Measurements from ENCODE around the gene SLC4A1. TPM values are rescaled to one million over a fixed set of nuclear protein-coding genes. Genes with fewer than 3 reads are reported as not detected.

SLC4A1 gene
- polyA plus RNA-seq, 3 donors: 6.4 to 11.2 (median 8.5) TPM

DNA sequence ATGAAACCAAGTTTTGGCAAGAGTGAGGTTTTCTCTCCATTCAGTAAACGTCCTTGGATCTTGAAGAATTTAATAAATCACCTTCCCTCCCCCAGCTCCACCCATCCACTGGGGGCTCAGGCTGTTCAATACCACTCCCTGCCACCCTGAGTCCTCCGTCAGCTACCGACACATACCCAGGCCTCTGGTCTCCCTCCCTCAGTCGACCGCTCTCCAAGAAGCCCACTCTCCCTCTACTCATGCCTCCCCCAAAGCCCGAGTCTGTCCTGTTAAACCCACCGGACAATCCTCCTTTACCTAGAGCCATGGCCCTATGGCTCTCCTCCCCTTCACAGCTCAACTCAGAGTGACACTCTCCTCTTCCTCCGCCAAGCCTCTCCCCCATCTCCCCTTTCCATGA is 19.7 kb upstream of the SLC4A1 start:
- no peak for DNase-seq

DNA sequence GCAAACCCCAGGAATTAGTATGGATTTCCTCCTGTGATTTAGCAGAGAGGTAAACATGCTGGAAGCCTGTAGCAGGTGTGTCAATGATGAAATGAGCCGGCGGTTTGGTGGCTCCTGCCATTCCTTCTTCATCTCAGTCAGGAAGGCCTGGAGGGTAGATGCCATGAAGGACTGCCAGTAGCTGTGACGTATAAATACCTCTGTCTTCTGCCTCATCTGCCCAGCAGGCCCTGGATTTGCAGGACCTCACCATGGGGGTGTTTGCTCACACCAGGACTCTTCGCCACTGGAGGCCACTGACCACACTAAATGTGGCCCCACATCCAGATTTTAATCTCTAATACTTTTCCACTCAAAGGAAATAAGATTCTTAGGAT is 16.1 kb upstream of the SLC4A1 start:
- no peak for DNase-seq

DNA sequence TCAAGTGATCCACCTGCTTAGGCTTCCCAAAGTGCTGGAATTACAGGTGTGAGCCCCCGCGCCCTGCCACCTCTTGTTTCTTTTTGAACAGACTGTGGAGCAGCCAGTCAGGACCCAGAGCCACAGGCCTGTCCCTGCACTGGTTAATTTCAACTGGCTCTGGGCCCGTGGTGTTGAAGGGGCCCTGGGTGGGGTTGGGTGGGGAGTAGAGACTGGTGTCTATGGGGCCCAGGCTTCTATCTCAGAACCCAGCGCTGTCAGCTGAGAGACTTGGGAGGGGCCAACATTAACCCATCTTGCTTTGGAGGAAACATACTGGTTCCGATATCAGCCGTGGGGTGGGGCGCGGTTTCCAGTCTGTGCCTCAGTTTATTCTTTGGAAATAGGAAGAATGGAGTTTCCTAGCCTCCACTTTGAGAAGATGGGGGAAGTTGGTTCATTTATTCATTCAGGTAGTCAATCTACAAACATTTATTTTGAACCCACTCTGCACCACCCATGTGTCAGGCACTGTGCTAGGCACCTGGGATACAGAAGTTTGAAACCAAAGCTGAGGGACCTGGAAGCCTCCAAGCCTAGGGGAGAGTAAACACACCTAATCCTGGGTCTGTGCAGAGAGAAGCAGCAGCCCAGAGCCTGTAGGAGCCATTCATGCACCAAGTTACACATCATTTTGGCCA is 15.5 kb upstream of the SLC4A1 start:
- no peak for DNase-seq

DNA sequence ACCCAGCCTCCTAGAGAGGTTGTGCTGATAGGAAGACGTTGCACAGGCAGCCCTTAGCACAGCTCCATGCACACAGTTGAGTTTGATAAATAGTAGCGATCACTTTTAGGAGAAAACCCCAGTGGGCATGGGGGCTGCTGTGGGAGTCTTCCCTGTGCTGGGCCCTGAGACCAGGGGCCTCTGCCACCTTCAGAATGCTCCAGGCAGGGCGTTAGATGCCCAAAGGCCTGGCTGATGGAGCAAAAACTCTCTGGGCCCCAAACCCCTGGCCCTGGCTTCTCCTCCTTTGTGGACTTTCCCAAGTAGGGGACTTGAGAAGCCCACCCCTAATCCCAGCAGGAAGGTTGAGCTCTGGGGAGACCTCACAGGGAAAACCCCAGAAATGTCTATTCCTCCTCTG is 14.3 kb upstream of the SLC4A1 start:
- DNase-seq: no peak

DNA sequence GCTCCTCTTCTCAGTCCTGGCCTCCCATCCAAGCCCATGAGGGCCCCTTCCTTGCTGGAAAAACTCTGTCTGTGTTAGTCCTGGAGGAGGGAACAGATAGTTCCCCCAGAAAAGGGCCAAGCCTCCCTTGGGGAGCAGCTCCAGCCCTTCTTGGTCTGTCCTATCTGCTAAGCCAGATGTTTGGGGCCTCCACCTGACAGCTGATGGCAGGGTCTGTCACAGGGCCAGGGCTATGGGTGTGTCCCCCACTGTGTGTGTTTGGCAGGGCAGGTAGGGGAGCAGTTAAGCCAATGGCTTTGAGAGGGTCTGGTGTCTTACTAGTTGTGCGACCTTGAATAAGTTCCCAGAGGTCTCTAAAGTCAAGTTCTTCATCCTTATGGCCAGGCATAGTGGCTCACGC is 13.6 kb upstream of the SLC4A1 start:
- DNase-seq: no peak

DNA sequence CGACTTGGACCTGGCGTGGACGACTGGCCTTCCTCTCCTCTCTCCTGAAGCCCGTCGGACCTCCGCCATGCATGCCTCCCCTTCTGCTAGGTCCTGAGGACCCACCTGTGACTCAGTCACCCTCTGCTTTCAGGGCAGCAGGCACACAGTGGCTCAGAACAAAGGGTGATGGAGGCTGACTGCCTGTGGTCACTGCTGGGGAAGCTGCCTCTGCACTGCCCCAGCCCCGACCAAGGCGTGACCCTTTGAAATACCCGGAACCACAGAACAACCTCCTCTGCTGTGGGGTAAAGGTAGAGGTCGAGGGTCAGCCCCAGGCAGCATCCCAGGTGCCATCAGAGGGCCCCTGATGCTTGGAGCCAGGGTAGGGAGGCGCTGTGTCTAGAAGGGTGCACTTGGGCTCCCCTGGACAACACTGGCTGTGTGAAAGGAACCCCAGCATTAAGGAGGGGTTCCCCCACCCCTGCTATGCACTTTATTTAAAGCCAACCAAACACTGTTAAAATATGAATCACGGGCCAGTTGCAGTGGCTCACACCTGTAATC is 12.5 kb upstream of the SLC4A1 start:
- no peak for DNase-seq

DNA sequence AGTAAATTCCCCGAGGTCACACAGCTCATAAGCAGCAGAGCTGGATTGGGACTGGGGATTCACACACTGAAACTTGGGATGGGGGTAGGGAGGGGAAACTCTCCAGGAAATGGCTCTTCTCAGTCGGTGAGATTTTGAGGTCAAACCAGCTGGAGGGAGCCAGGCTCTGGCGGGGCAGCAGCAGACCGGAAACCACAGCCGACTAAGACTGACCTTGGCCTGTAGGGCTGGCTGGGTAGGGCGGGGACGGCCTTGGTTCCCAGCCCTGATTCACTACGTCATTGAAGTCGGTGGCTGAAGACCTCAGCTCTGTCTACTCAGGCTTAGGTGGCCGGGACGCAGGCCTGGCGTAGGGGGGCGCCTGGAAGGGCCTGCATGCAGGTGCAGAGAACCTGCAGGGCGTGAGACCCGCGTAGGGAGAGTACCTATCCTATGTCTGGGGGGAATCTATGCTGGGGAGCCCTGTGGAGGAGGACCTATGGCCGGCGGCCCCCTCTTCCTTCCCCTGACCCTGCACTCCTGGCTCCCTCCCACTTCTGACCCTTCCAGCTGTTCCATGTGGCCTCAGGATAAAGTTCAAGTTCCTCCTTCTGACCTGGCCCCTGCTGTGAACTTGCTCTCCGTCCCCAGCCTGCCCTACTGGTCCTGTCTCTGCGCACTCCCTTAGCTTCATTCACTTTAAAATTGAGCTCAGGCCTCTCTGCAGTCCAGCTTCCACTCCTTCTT is 11.9 kb upstream of the SLC4A1 start:
- peak; percentile 47 for DNase-seq

DNA sequence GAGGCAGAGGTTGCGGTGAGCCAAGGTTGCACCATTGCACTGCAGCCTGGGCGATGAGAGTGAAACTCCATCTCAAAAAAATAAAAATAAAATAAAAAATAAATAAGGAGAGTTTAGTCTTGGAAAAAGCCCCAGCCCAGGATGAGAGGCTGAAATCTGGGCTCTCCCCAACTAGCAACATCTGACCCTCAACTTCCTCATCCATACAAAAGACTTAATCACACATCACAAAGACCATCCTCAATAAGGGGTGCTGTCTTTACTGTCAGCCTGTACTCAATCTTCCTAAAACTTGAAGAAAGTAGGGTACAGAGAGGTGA is 11.4 kb upstream of the SLC4A1 start:
- no peak for DNase-seq

DNA sequence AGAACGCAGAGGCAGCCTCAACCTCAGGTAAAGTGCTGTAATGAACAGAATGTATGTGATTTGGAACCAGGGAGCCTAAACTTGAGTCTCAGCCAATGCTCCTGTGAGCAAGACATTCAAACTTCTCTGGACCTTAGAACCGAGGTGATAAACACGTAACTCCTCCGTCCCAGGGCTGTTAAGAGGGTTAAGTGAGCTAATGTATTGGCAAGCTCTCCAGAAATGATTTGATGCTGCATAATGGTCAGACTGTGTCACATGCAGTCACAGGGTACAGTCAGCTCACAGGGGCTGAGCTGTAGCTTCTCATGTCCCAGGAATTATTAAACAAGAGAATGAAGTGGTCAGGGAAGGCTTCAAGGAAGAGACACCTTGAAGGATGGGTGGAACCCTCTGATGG is 10.0 kb upstream of the SLC4A1 start:
- DNase-seq: no peak

DNA sequence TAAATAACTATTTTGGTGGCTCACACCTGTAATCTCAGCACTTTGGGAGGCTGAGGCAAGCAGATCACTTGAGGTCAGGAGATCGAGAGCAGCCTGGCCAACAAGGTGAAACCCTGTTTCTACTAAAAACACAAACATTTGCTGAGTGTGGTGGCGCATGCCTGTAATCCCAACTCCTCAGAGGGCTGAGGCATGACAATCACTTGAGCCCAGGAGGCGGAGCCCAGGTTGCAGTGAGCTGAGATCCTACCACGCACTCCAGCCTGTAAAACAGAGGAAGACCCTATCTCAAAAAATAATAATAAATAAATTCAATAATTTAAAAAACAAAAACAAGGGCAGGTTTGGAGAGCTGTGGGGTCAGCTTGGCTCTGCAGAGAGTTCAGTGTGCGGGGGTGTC is 5.7 kb upstream of the SLC4A1 start:
- no peak for DNase-seq

DNA sequence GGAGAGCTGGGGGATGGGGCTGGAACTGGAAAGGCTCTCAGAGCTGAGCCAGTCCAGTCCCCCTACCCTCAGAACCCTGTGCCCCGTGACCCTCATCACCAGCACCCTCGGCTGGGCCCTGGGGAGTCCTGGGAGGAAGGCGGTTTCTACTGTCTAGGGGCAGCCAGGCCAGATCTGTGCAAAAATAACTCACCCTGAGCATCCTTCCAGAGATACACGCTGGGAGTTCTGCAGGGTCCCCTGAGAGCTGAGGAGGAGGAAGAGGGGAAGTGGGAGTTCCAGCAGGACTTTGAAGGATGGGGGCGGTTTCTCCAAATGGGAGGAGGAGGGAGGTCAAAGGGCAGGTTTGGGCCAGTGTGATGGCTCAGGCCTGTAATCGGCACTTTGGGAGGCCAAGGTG is 5.0 kb upstream of the SLC4A1 start:
- no peak for DNase-seq

DNA sequence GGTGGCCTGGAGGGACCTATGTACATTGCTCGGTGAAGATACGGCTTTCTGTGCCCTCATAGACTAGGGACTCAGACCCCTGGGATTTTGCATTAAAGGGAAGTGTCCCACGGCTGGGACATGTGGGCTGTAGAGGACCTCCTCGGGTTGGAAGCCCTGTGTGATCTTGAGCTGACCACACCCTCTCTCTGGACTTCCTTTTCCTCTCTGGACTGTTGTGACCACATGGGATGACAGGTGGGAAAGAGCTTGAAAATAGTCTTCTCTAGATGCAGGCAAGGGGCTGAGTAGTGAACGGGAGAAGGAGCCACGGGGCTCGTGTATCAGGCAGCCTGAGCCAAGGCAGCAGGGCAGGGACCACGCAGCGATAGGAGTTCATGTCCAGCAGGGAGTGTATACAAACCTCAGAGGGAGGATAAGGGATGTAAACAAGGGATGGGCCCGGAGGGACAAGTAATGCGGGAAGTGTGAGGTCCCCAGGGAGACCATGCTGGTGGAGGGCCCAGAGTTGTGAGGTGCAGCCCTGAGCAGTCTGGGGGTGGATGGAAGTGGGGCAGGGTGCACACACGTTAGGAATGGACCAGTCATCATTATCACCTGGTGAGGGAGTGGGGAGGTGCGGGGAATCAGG is 4.5 kb upstream of the SLC4A1 start:
- no peak for DNase-seq

DNA sequence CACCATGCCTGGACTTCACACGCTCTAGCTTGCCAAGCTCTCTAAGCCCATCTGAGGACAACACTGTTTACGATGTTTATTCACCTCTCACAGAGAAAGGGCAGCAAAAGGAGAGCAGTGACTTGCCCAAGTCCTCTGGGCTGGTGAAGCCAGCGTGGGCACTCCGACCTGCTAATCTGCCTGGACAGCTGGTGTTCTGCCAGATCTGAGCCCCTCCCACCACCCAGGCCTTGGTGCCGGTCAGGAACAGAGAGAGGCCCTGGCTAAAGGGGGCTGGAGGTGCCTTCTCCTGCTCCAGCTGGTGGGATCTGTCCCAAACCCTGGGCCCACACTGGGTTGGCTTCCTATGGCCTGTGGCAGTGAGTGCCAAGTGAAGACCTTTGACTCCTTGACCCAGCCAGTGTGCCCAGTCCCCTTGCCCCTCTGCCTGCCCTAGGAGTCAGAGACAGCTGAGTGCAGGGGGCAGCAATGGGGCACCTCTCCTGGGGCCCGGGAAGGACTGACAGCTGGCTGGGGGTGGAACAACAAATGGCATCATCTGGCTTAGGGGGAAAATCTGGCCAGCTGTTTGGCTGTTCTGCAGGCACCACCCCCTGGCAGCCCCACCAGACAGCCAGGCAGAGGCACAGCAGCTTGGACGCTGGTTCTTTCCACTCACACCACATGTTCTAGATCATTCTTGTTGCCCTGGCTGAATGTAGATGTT is 1.8 kb upstream of the SLC4A1 start:
- no peak for DNase-seq

DNA sequence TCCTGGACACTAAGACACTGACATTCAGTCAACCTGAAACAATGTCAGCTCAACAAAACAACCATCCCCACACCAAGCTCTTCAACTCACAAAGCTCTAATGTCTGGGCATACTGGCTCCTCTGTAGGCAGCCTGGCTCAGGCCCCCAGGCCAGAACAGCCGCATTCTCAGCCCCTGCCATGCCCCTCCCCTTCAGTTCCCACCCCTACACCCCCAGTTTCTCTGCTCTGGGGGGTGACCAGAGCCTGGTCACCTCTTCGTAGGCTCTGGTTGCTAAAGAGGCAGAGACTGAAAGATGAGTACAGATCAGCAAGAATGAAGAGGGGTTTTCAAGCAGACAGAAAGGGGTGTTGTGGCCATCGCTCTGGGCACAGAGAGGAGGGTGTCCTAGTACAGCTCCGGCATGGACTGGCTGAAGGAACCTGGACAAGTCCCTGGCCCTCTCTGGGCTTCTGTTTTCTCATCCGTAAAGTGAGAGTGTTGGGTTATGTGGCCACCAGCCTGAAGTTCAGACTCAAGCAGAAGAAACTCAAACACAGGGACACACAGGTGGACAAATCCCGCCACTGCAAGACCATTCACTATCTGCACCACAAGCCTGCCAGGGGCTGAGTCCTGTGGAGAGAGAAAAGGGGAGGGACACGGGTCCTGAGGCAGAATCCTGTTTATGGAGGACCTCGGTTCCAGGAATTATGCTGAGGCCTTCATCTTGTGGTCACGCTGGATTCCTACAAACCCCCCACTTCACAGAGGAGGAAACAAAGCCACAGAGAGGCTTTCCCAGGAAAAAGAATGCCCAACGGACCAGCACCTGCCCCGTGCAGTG is 987 bp upstream of the SLC4A1 start:
- no peak for DNase-seq

DNA sequence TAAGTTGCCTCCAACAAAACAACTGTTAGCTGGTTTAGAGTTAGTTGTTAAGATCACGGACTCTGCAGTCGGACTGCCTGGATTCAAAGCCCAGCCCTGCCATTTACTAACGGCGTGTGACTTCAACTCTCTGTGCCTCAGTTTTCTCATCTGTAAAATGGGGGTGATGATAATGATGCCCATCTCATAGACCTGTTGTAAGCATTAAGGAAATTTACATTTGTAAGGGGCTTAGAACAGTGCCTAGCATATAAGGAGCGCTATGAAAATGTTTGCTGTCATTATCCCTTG is 825 bp downstream of the SLC4A1 start:
- DNase-seq: no peak

DNA sequence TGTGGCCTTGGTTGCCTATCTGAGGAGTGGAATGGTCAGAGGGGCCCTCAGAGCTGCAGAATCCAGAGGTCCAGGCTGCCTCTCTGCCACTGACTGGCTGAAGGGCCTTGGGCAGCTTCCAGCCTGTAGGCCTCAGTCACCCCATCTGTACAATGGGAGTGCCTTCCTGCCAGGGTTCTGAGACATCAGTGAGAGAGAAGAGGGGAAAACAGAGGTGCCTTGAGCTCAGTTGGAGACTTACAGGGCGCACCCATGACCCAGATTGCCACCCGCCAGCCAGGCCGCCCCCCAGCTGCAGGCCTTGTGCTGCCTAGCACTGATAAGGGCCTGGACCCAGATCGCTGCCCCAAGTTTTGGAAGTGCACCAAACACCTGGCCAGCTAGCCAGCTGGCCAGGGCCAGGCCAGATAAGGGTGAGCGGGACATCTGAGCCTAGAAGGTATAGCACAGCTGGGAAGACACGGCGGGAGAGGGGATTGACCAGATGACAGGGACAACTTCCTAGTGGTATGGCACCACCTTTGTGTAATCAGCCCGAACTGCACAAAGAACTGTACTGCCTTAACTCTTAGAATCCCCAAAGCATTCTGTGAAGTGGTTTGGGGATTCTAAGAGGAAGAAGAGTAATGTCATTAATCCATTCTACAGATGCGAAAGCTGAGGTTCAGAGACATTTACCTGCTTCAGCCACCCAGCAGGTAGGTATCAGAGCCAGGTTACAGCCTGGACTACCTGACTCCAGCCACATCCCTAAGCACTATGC is 1.4 kb downstream of the SLC4A1 start:
- no peak for DNase-seq

DNA sequence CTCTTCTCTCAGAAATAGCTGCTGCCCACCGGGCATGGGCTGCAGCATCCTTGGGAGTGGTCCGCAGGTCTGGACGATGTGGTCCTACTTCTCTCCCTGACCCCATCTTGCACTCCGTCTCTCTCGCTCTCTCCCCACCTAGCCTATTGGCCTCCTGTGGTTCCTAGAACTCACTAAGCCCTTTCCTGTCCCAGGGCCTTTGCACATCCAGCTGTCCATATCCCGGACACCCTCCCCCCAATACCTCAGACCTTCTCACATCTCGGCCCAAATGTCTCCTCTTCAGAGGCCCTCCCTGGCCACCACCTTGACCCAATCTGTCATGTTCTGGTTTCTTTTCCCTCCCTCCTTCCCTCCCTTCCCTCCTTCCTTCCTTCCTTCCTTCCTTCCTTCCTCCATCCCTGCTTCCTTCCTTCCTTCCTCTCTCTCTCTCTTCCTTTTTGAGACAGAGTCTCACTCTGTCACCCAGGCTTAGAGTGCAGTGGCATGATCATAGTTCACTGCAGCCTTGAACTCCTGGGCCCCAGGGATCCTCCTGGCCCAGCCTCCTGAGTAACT is 4.5 kb downstream of the SLC4A1 start:
- no peak for DNase-seq

DNA sequence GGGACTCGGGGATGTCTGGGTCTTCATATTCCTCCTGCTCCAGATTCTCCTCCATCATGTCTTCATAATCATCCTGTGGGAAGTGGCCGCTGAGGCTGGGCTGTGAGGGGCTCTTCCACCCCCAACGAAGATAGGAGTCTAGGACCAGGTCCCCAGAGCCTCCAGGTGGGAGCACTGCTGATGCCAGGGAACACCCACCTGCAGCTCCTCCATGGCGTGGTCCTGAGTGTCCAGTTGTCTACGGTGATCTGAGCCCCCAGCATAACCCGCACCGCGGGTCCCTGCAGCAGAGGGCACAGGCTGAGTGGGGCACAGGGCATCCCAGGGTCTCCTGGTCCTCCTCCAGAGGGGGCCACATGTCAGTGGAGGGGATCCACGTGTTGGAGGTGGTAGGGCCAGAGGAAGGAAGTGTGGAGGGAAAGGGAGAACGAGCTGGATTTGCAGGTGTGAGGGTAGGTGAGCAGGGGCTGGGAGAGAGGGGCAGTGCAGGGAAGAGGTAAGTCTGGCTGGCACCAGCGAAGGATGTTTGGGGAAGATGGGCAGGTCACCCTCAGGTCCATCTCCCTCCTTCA is 5.2 kb downstream of the SLC4A1 start:
- no peak for DNase-seq

DNA sequence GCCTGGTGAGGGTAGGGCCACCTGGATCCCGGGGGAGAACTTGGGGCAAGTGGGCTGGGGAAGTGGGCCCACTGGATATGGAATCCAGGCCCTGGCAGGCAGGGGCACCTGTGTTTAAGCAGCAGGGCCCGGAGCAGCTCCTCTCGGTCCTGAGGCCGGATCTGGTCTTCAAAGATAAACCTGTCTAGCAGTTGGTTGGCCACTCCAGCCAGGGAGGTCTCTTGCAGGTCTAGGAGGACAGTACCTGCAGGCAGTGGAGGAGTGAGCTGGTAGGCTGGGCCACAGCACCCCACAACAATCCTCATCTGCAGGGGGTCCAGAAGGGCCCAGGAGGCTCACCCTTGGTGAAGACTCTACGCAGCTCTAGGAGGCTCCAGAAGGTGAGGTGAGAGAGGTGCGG is 7.6 kb downstream of the SLC4A1 start:
- DNase-seq: no peak

DNA sequence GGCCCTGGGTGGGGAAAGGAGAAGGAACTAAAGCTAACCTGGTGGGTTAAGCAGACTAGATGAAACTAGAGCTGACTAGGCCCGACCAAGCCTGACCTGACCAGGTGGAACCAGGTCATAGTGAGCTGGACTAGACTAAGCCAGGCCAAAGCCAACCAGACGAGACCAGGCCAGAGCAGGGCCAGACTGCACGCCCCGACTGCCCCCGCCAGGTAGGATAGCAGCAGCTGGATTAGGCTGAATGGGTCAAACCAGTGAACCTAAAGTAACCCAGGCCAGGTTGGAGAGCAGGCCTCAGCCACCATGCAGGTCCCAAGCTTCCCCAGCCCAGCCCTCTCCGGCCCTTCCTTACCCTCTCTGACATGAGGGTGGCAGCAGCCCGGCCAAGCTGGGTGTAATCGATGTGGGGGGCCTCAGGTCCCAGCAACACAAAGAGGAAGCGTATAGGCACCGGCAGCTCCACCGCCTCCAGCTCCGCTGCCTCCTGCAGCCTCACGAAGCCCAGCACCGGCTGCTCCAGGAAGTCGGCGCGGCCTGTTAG is 9.1 kb downstream of the SLC4A1 start:
- DNase-seq: no peak

Data from renal pelvis (tissue), 4 donors.